Endodermal cell (in vitro differentiated cells): ENCODE results near the gene MCFD2. TPM values are rescaled to one million over a fixed set of nuclear protein-coding genes. Genes with fewer than 3 reads are reported as not detected.
"Not testable (repeated sequence)": the region's sequence is repeated elsewhere in the genome, so short reads cannot be mapped to it uniquely, and the experiment has no call there.

ENCODE experiments used
- DNase-seq: peaks from one replicate; pipeline ENCODE4 v3.0.0-alpha.2; 2017
- H3K27ac ChIP-seq: 2 replicates; pipeline ENCODE4 v1.5.1; 2013; ENCODE audit warnings: mild to moderate bottlenecking, low read depth, low read length, moderate library complexity
- H3K27me3 ChIP-seq: 2 replicates; pipeline ENCODE4 v1.6.1; 2013; ENCODE audit warnings: mild to moderate bottlenecking, low read length, moderate library complexity; ENCODE audit not compliant: insufficient read depth, control insufficient read depth, poor library complexity, severe bottlenecking
- H3K36me3 ChIP-seq: 2 replicates; pipeline ENCODE4 v1.7.0; 2013; ENCODE audit warnings: mild to moderate bottlenecking, low read length, moderate library complexity; ENCODE audit not compliant: control insufficient read depth, insufficient read depth
- H3K4me1 ChIP-seq: one replicate; pipeline ENCODE4 v1.7.0; 2013; ENCODE audit warnings: low read length; ENCODE audit not compliant: control insufficient read depth, insufficient read depth
- H3K4me3 ChIP-seq: 2 replicates; pipeline ENCODE4 v1.5.1; 2013; ENCODE audit warnings: mild to moderate bottlenecking, low read length, moderate library complexity
- H3K9ac ChIP-seq: 2 replicates; pipeline ENCODE4 v1.6.1; 2013; ENCODE audit warnings: mild to moderate bottlenecking, low read length, moderate library complexity; ENCODE audit not compliant: poor library complexity, severe bottlenecking; ENCODE audit errors: extremely low read depth
- H3K9me3 ChIP-seq: 2 replicates; pipeline ENCODE4 v1.6.1; 2013; ENCODE audit warnings: mild to moderate bottlenecking, low read length, moderate library complexity; ENCODE audit not compliant: control insufficient read depth
- H3K27ac Mint-ChIP-seq: 2 replicates; pipeline ENCODE4 v1.8.0; 2020; ENCODE audit warnings: mixed read lengths
- H3K27me3 Mint-ChIP-seq: 2 replicates; pipeline ENCODE4 v1.8.0; 2021; ENCODE audit warnings: mild to moderate bottlenecking, mixed read lengths; ENCODE audit not compliant: insufficient read depth
- H3K36me3 Mint-ChIP-seq: 2 replicates; pipeline ENCODE4 v1.8.0; 2020; ENCODE audit warnings: low read depth, mixed read lengths
- H3K4me1 Mint-ChIP-seq: 2 replicates; pipeline ENCODE4 v1.8.0; 2020; ENCODE audit warnings: mixed read lengths
- H3K4me3 Mint-ChIP-seq: 2 replicates; pipeline ENCODE4 v1.8.0; 2020; ENCODE audit warnings: mild to moderate bottlenecking, moderate library complexity, mixed read lengths
- H3K9me3 Mint-ChIP-seq: 2 replicates; pipeline ENCODE4 v1.8.0; 2020; ENCODE audit warnings: mild to moderate bottlenecking, mixed read lengths
- WGBS, 2 experiments: methylation state at CpG; one replicate each; pipeline versions ENCODE4 v1.1.5 to v1.1.7; 2013; ENCODE audit warnings: missing lambda C conversion rate in 2 of 2, mixed read lengths in 1 of 2; ENCODE audit not compliant: insufficient coverage in 1 of 2, insufficient read length in 1 of 2; 5-methylcytosine and 5-hydroxymethylcytosine counted together
- total RNA-seq, 2 donors: library from RNA; stranded (reverse); fragmentation: NEBNext Ultra II Directional in 1 of 2; extraction: Animal tissue kit (Norgen Biotek cat#: 25700) in 1 of 2; gene quantifications; 2 replicates in 1 of 2; 3 replicates in 1 of 2; pipeline ENCODE4 v1.2.1, GENCODE V29; 2021
- TF ChIP-seq, protein P1 (sequence below): fragments of 200-600 bp; sonication (generic); conservative IDR thresholded peaks from 2 replicates; pipeline ENCODE4 v1.5.0; 2021; ENCODE audit warnings: antibody characterized with exemption, mild to moderate bottlenecking

MCFD2 gene
- total RNA-seq, 2 donors from 2014 or later, result 82.4 to 82.9 TPM

DNA sequence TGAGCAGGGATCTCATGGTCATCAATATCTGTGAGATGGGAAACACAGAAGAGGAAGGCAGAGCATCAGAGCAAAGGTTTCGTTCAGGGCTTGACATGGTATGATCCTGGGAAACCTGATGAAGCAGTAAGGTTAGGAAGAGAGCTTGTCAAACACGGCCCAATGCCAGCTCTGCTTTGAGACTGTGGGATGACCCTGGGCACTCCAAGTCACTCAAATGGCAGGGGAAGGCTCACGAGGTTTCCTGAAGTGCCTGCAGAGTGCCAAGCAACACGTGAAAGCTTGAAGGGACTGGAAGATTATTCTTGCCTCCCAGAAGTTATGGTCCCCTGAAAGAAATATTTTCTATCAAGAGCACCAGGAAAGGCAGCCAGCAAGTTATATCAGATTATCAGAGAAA lies 6.5 kb downstream of the MCFD2 start:
- Histone ChIP-seq H3K9ac (no peak overlapping the region), H3K36me3 (peaks cover 78% of the 10 kb centered on the region), H3K9me3 (peaks cover 7% of the 10 kb centered on the region), H3K4me1 (no peaks in the 10 kb centered on the region), H3K27ac (no peak overlapping the region), H3K27me3 (no peaks in the 10 kb centered on the region), H3K4me3 (no peak overlapping the region)
- Mint-ChIP-seq H3K4me1 (peaks cover 8% of the 10 kb centered on the region), H3K4me3 (no peak overlapping the region), H3K27ac (no peak overlapping the region), H3K36me3 (peaks cover 73% of the 10 kb centered on the region), H3K27me3 (no peaks in the 10 kb centered on the region), H3K9me3 (no peaks in the 10 kb centered on the region)
- 87 to 93% methylated on average over 4 of the region's 4 CpGs for WGBS, 2 experiments
- TF ChIP-seq, protein P1, sequence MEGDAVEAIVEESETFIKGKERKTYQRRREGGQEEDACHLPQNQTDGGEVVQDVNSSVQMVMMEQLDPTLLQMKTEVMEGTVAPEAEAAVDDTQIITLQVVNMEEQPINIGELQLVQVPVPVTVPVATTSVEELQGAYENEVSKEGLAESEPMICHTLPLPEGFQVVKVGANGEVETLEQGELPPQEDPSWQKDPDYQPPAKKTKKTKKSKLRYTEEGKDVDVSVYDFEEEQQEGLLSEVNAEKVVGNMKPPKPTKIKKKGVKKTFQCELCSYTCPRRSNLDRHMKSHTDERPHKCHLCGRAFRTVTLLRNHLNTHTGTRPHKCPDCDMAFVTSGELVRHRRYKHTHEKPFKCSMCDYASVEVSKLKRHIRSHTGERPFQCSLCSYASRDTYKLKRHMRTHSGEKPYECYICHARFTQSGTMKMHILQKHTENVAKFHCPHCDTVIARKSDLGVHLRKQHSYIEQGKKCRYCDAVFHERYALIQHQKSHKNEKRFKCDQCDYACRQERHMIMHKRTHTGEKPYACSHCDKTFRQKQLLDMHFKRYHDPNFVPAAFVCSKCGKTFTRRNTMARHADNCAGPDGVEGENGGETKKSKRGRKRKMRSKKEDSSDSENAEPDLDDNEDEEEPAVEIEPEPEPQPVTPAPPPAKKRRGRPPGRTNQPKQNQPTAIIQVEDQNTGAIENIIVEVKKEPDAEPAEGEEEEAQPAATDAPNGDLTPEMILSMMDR, result no peak
- no peak for DNase-seq

DNA sequence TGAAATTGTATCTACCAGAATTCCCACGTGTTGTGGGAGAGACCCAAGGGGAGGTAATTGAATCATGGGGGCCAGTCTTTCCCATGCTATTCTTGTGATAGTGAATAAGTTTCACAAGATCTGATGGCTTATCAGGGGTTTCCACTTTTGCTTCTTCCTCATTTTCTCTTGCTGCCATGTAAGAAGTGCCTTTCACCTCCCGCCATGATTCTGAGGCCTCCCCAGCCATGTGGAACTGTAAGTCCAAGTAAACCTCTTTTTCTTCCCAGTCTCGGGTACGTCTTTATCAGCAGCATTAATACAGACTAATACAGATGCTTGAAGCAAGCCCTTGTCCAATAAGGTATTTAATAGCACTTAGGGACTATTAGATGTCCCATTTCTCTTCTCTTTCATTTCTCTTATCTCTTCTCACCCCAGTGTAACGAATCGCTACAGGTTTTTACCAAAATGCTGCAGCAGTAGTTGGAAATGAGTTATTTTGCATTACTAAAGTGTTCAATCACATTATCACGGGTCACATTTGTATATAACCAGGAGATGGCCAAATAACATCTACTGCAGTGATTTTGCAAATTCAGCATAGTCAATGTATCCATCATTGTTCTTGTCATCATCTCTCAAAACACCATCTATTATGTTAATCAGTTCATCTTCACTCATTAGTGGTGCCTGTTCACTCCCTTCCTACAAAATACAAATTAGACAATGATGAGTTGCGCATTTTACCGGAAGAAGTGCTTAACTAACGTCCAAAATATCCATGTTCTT lies 10.5 kb downstream of the MCFD2 start:
- H3K27me3 Mint-ChIP-seq, H3K27me3 ChIP-seq, H3K9ac ChIP-seq, H3K9me3 Mint-ChIP-seq, H3K9me3 ChIP-seq, H3K4me1 ChIP-seq, H3K27ac ChIP-seq, H3K4me3 ChIP-seq, DNase-seq, H3K4me3 Mint-ChIP-seq, H3K27ac Mint-ChIP-seq: not testable (repeated sequence)
- peaks cover 20% of the 10 kb centered on the region for H3K4me1 Mint-ChIP-seq
- peaks cover 59% of the 10 kb centered on the region for H3K36me3 ChIP-seq
- 90 to 100% methylated on average over 6 to 10 of the region's 10 CpGs for WGBS, 2 experiments
- peaks cover 67% of the 10 kb centered on the region for H3K36me3 Mint-ChIP-seq

GRCh38 chr2:46902980-46903379 lies 12.6 kb downstream of the MCFD2 start:
- Mint-ChIP-seq H3K27ac (peak overlapping the region; percentile 41), H3K4me1 (peaks cover 20% of the 10 kb centered on the region), H3K36me3 (peaks cover 49% of the 10 kb centered on the region)
- not testable (repeated sequence) for H3K4me3 Mint-ChIP-seq, H3K9me3 ChIP-seq, H3K27ac ChIP-seq, H3K27me3 Mint-ChIP-seq, H3K9ac ChIP-seq, H3K4me3 ChIP-seq, H3K9me3 Mint-ChIP-seq, H3K27me3 ChIP-seq, DNase-seq, H3K4me1 ChIP-seq
- 92 to 100% methylated on average over 2 to 6 of the region's 6 CpGs for WGBS, 2 experiments
- H3K36me3 ChIP-seq, result peaks cover 37% of the 10 kb centered on the region

DNA sequence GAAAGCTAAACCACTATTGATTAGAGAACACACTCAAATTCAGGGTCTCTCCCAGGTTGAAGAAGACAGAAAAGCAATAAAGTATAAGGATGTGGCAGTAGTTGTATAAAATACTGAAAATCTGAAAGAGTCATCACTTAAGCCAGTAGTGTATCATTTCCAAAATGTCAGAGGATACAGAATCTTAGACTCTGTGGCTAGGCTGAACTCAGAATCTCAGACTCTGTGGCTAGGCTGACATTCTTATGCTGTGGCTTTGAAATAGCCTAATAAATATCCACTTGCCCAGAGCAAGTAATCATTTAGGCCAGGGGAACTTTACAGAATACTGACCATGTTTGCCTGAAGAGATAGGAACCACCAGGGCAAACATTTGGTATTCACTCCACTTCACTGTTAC lies 13.1 kb downstream of the MCFD2 start:
- Mint-ChIP-seq H3K36me3 (peaks cover 44% of the 10 kb centered on the region), H3K4me1 (peaks cover 20% of the 10 kb centered on the region), H3K9me3 (no peaks in the 10 kb centered on the region), H3K4me3 (no peak overlapping the region), H3K27me3 (no peaks in the 10 kb centered on the region), H3K27ac (no peak overlapping the region)
- H3K36me3 ChIP-seq, result peaks cover 32% of the 10 kb centered on the region
- no peak overlapping the region for H3K27ac ChIP-seq
- no peak overlapping the region for H3K9ac ChIP-seq
- no peak for DNase-seq
- TF ChIP-seq, protein P1, result no peak
- H3K4me1 ChIP-seq, result peaks cover 9% of the 10 kb centered on the region
- H3K4me3 ChIP-seq, result peak overlapping the region; percentile 57
- peaks cover 9% of the 10 kb centered on the region for H3K9me3 ChIP-seq
- no peaks in the 10 kb centered on the region for H3K27me3 ChIP-seq
